HG02852 (cell line): Measurements from ENCODE around the gene PFKM.

Experiments
- ATAC-seq: cut with Tn5 transposase; IDR thresholded peaks from one replicate; pipeline ENCODE4 v1.9.1; 2021; ENCODE audit warnings: mild to moderate bottlenecking, moderate library complexity; ENCODE audit not compliant: unreplicated experiment

The PFKM gene

GRCh38 chr12:48119078-48119833 lies at the start of gene PFKM:
Gene PFKM, plus strand, starts transcription at chr12:48119364. Its CDS starts 3,411 bp downstream, at chr12:48122775.
- ATAC-seq, result peak; percentile 99

GRCh38 chr12:48070033-48070432 lies 49.1 kb upstream of the PFKM start:
- ATAC-seq, result no peak

- no peak for ATAC-seq
Measured at GRCh38 chr12:48070731-48071130, 48.4 kb upstream of the PFKM start.

- ATAC-seq, result no peak
Measured at GRCh38 chr12:48071808-48072207, 47.4 kb upstream of the PFKM start.

- no peak for ATAC-seq
Measured at GRCh38 chr12:48072266-48072665, 46.9 kb upstream of the PFKM start.

- ATAC-seq, result no peak
Measured at GRCh38 chr12:48074266-48074665, 44.9 kb upstream of the PFKM start.

GRCh38 chr12:48075832-48076231 lies 43.3 kb upstream of the PFKM start:
- ATAC-seq, result no peak

- no peak for ATAC-seq
Measured at GRCh38 chr12:48077111-48077510, 42.1 kb upstream of the PFKM start.

GRCh38 chr12:48078901-48079300 lies 40.3 kb upstream of the PFKM start:
- no peak for ATAC-seq

GRCh38 chr12:48080285-48080684 lies 38.9 kb upstream of the PFKM start:
- ATAC-seq, result no peak

GRCh38 chr12:48080821-48081220 lies 38.3 kb upstream of the PFKM start:
- no peak for ATAC-seq

GRCh38 chr12:48084066-48084465 lies 35.1 kb upstream of the PFKM start:
- no peak for ATAC-seq

GRCh38 chr12:48084841-48085460 lies 34.2 kb upstream of the PFKM start:
- no peak for ATAC-seq

- no peak for ATAC-seq
Measured at GRCh38 chr12:48086327-48086726, 32.8 kb upstream of the PFKM start.

- ATAC-seq, result no peak
Measured at GRCh38 chr12:48092611-48093010, 26.6 kb upstream of the PFKM start.

- no peak for ATAC-seq
Measured at GRCh38 chr12:48104531-48104930, 14.6 kb upstream of the PFKM start.

GRCh38 chr12:48105321-48105866 lies 13.8 kb upstream of the PFKM start:
- peak; percentile 31 for ATAC-seq

- peak; percentile 65 for ATAC-seq
Measured at GRCh38 chr12:48105867-48106680, 13.1 kb upstream of the PFKM start, which contains the start of gene SENP1. Gene SENP1, minus strand, starts transcription at chr12:48106079. Its CDS starts 4,607 bp downstream, at chr12:48101472.

GRCh38 chr12:48106681-48107613 lies 12.2 kb upstream of the PFKM start:
- no peak for ATAC-seq

- no peak for ATAC-seq
Measured at GRCh38 chr12:48109424-48109823, 9.7 kb upstream of the PFKM start.
